ENCODE results near the gene RGS12.

The RGS12 gene

DNA sequence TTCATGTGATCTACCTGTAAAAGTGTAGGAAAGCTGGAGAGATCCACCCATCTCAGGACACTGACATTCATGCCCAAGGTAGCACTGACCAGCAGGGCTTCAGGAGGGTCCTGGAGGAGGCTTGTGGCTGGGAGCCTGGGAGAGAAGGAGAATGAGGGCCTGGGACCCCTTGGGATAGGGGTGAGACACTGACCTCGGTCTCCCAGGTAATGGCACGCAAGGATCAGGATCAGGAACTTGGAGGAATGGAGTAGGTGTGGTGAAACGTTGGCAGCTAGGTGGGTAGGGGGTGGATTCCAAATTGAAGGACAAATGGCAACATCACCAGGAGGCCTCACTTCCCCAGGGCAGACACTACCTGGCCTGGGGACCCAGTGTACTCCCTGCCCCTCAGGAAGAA, 12.4 kb upstream of the RGS12 start:
- no peak for DNase-seq

DNA sequence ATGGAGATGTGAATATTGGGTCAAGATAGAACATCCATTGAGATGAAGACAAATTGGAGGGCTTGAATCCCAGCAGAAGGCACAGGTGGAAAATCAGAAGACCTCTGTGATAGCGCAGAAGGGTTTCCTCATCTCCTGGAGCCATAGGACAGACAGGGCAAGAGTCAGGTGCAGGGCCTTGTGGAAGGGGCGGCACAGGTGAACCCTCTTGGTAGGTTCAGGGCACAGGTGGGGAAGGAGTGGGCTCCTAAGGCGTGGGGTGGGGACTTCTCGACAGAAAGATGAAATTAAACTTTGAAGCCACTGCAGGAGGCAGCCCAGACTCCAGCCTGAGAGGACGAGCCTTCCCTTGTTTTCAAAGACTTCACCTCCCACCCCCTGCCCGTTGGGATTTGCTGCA, 9.3 kb upstream of the RGS12 start:
- no peak for DNase-seq

DNA sequence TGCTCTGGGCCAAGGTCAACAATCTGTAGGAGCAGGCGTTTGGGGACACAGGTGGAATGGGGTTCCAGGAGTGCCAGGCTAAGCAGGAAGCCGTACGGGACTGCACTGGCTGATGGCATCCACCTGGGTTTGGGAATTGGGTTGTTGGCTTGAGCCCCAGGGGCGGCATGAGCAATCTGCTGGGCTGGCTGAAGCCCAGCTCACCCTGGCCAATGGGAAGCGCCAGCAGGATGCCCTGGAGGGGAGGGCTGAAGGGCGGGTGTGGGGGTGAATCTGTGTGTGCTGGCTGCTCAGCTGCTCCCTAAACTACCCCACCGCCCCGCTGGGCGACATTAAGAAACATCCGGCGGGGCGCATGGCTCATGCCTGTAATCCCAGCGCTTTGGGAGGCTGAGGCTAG, 8.9 kb upstream of the RGS12 start:
- DNase-seq: no peak

DNA sequence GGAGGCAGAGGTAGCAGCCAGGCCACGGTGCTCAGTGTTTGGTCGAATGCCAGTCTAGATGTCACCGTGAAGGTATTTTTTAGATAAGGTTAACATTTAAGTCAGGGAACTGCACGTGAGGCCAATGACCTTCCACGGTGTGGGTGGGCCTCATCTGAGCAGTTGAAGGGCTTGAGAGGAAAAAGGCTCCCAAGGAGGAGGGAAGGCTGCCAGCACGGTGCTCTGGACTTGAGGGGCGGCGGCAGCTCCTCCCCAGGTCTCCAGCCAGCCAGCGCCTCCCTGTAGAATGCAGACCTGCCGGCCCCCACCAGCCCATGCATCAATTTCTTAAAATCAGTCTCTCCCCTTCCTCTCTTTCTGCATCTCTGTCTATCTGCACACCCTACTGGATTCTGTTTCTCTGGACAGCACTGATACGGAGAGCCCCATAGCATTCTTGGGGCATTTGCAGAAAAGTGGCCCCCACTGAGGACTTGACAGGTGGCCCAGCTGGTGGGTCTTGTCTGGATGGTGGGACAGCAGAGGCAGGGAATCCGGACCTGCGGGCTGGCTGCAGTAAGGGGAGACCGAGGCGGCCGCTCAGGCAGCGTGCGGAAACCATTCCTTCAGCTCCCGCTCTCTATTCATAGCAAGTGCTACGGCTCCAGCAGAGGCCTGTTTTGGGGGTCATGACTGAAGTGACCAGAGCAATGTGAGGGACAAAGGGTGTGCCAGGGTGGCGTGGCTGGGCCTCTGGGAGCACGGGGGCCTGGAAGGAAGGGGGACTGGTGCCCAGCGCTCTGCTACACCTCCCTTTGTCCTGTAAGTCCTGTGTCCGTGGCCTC, 7.9 kb upstream of the RGS12 start:
- DNase-seq: no peak

DNA sequence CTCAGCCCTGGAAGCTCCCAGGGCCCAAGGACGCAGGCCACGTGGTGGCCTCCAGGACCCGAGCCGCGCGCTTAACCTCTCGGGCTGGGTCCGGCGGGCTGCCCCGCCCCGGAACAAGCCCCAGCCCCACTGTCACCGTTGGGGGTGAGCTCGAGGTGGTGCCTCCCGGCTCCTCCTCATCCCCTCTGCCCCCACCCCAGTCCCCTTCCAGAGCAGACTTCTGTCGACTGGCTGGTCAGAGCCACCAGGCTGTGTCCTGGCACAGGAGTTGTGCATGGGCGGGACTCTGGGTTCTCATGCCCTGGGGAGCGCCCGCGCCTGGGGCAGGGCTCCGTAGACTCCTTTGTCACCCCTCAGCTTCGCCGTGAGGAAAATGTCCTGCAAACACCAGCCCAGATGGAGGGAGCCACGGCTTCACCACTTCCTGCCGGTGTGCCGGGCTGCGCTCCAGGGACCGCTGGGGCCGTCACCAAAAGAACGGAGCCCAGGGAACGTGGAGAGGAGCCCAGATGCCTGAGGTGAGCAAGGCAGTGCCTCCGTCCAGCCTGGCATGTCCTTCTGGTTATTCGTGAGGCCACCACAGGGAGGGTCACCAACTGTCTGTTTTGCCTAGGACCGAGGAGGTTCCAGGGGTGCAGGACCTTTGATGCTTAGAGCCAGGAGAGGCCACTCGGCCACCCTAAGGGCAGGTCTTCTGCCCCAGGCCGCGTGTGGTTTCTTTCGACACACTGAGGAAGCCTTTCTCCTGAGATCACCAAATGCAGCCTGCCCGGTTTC, 7.1 kb upstream of the RGS12 start:
- DNase-seq: no peak

DNA sequence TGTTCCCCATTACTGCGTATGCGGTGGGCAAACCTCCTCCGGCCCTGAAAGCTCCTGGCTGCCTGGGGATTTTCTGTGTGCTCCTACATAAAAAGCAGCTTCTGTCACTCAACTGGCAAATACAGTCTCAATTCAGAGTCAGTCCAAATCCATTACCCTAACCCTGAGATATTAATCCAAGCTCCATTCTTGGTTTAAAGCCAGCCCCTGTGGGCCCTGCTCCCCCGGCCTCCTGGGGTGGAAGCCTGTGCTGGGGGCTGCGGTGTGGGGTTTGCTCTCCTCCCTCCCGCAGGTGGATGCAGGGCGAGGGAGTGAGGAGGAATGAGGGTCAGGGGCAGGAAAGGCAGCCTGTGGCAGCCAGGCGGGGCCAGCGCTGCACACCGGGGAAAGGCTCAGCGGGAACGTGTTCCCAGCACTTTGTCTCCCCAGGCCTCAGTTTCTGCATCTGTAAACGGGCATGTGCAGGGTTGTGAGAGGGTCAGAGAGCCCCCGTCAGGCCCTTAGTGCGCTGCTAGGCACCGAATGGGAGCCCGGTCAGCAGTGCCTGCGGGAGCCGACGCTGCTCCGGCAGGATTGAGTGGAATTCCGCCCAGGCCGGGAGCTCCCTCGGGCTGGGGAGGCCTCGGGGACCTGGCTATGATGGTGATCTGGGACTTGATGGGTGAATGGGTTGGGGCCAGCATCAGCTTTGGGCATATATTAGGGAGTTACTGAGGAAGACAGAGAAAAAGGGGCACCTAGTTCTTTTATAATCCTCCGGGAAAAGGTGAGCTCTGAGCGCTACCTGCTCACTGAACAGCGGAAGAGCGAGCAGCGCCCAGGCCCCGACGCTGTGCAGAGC, 6.3 kb upstream of the RGS12 start:
- no peak for DNase-seq

DNA sequence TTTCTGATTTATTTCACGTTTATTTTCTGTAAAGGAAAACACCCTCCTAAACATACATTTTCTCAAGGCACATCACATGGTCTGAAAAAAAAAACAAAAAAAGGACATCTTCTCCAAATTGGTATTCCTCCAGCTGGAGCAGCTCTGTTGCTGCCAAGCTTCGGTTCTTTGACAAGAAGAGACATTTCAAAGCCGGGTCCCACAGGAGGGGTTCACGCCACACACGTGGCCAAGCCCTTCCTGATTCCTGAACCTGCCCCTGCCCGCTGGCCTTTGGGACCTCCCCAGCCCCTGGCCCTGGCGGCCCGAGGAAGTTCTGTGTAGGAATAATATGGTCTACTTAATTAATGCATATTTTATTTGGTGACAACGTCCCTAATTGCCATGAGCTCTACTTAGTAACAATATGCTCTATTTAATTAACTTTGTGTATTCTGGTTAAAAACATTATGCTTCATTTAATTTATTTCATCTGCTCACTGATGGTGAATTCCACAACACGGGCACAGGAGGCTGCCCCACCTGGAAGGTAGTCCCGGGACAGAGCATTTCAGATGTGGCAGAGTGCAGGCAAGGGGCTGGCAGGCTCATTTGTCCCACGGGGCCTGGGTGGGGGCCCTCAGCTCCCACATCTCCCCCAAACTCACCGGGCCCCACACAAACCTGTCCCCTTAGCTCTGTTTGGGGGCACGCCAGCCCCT, 5.4 kb upstream of the RGS12 start:
- DNase-seq: no peak

DNA sequence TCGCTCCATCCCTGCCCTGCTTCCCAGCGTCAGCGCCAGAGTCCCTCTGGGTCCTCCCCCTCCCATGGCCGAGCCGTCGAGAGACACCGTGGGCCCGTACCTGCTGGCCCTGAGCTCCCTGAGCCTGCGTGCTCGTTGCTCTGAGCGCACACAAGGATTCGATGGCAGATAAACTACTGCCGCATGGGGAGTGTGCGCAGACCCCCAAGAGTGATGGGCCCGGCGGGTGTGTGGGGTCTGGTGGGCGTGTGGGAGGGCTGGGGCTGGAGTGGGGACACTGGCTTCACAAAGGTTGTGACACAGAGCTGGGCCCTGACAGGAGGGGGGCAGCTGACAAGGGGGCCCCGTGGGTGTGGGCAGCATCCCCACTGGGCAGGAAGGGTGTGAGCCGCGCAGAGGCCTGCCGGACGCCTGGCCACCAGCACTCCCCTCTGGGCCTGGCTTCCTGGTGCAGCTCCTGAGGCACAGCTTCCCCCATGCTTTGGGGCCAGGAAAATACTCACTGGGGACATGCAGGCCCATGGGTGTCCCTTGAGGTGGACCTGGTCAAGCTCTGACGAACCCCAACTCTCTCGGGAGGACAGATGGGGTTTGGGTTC, 4.8 kb upstream of the RGS12 start:
- no peak for DNase-seq

DNA sequence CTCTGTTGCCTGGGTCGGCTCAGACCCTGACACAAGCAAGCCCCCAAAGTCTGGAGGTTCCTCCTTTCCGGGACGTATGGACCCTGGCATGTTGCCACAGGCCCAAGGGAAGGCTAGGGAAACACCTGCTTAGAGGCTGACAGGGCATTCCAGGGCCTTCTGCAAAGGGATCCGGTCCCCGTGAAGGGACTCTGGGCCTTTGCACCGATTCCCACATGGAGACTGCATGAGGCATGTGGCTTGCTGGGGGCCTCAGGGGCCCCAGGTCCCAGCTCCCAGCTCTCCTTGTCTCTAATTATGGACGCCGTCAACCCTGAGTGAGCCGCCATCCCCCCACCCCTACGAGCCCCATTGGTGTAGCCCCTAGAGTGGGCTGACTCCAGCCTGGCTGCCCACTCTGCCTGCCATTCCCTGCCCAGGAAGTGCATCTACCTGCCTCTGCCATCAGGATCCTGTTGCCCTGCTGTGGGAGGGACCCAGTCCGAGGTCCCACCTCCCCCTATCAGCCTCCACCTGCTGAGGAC, 4.2 kb upstream of the RGS12 start:
- no peak for DNase-seq

DNA sequence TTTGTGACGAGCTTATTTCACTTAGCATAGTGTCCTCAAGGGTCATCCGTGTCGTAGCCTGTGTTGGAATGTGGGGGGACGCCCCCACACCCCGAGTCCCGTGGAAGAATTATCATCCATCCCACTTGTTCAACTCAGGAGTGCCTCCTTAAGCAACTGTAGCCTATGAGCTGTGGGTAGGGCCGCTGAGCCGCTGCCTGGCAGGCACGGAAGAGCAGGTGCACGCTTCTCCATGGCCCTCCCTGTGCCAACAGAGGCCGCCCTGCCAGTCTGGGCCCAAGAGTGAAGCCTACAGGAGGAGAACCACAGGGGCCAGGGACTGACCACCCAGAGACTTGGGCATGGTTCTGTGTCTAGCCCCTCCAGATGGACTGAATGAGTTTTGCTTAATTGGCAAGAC, 2.3 kb upstream of the RGS12 start:
- no peak for DNase-seq

DNA sequence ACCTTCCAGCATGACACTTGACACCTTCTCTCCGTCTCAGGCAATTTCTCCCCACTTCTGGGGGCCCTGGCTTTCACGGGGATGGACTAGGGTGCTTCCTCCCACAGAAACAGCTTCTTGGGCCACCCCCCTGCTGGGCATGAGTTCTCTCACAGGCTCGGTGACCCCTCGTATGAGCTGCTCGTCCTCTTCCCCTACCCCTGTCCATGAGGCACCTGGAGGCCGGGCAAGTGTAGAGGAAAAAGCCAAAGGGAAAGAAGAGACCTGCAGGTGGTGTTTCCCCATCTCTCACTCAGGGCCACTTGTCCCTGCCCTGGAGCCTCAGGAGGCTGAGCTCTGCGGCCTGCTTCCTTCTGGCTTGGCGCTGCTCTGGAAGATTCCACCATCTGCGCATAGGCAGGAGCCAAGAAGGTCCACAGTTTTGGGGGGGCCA, 1.9 kb upstream of the RGS12 start:
- no peak for DNase-seq

DNA sequence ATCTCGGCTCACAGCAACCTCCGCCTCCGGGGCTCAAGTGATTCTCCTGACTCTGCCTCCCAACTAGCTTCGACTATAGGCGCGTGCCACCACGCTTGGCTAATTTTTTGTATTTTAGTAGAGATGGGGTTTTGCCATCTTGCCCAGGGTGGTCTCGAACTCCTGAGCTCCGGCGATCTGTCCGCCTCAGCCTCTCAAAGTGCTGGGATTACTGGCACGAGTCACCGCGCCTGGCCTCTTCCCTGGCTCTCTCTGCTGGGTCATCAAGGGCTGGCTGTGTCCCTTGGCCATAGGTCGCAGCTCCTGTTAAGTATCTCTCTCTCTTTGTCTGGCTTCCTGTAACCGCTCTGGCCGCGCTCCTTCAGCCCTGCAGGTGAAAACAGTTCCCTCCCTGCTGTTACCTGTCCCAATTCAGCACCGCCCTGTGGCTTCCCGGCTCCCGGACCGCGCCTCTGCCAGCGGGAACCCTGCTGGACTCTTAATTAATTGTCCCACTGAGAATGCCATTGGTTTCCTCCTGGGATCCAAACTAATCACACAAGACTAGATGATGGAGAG, 1.3 kb upstream of the RGS12 start:
- no peak for DNase-seq

DNA sequence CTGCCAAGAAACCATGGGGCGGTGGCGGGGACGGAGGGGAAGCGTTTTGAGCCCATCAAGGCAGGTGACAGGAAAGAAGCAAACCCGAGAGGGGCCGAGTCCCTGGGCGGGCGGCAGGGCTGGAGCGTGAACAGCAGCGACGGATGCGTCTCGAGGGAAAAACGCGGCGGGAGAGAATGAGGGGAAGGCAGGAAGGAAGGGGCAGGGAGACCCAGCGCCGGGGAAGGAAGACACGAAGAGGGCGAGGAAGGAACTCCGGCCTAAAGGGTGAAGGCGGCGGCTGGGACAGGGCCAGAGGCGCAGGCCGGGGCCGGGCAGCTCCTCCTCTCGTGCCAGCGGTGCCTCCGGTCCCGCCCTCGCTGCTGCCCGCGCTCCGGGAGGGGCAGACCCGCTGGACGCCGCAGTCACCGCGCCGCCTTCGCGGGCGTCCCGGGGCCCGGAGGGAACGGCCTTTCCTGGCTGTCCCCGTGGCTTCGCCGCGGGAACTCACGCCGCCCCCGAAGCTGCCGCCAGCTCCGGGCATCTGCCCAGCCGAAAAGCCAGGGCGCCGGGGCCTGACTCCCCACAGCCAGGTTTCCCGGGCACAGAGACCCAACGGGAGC, 751 bp upstream of the RGS12 start:
- DNase-seq: peak; percentile 6

DNA sequence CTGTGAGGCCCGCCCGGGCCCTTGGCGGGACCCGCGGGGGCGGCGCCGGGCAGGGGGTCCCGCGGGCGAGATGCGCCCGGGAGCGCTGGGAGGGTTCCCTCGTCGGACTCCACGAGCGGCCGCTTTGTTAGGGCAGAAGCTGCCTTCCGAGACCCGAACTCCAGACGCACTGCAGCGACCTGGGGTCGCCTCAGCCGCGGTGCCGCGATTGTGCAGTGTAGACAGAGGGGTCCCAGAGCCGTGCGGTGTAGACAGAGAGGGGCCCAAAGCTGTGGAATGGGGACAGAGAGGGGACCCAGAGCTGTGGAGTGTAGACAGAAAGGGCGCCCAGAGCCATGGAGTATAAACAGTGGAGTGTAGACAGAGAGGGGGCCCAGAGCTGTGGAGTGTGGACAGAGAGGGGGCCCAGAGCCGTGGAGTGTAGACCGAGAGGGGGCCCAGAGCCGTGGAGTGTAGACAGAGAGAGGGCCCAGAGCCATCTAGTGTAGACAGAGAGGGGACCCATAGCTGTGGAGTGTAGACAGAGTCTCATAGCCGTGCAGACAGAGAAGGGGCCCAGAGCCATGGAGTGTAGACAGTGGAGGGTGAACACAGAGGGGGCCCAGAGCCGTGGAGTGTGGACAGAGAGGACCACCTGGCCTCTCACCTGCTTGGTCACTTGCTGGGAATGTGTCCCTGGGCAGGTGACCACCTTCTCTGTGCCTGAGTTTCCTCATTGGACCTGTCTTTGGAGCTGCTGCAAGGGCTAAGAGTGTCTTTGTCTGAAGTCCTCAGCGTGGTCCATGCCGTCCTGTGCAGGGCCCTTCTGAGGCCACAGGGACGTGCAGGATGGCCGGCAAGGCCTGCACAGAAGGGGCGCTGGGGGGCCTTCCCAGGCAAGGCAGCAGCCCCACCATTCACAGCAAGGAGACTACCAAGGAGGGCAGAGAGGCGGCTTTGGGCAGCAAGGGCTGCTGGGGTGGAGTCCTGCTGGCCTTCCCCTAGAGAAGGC, 875 bp downstream of the RGS12 start:
- DNase-seq: no peak

DNA sequence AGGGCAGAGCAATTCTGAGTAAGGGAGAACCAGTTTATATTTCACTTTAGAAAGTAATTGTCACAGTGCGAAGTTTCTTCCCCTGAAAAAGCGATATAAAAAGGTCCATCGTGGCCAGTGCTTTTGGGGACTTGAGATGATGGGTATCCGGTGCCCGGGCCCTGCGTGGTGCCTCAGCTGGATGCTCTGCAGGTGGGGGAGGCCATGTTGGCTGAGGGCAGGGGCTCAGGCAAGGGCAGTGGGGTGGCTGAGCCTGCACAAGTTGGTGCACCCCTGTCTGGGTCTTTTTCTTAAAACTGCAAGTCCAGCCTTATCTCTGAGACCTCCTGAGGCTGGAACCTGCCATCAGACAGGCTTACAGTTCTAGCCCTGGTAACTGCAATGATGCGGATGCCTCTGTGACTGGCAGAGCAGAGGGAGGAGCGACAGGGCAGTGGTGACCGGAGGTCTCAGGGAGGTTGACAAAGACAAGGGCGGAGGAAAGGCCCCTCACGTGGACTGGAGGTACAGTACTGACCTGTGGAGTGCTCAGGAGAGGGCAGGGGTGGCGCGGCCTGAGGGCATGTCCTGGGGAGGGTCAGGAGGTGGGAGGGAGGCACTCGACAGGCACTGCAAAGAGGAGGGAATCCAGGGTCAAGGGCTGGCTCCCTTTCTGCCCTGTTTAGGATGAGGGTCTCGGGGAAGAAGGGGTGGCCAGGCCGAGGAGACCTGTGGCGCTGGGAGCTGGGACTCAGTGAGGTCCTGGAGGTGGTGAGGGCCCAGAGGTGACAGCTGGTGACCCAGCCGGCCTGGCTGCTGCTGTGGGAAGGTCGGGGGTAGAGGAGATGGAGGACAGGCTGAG, 1.8 kb downstream of the RGS12 start:
- no peak for DNase-seq

DNA sequence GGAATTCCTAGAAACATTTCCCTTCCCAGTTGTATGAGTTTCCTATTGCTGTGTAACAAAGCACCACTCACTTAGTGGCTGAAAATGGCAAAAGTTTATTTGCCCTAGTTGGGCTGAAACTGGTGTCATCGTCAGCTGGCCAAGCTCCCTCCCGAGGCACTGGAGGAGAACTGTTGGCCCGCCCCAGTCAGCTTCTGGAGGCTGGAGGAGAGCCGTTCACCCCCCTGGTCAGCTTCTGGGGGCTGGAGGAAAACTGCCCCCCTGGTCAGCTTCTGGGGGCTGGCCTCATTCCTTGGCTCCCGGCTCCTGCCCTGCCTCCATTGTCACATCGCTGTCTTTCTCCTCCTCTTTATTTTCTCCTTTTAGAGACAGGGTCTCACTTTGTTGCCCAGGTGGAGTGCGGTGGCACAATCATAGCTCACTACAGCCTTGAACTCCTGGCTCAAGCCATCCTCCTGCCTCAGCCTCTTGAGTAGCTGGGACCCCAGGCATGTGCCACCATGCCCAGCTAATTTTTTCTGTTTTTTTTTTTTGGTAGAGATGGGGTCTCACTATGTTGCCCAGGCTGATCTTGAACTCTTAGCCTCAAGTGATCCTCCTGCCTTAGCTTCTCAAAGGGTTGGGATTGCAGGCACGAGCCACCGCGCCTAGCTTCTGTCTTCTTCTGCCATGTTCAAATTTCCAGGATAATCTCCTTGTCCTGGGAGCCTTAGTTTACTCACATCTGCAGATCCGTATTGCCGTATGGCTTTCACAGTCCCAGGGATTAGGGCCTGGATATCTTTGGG, 3.2 kb downstream of the RGS12 start:
- no peak for DNase-seq

DNA sequence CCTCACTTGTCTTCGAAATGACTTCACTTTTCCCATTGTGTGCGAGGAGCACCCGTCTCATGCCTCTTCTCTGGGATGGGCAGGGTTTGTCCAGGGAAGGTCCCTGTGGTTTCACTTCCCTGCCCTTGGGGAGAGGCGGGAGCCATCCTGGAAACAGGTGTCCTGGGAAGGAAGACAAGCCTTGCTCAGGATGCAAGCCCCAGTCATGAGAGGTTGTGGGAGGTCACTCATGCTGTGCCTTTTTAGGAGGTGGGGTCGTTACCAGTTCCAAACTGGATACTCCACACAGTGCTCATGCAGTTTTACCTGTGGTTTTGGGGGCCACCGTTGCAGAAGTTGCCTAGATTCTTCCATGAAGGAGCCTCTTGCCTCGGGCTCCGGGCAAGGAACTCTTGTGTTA, 3.8 kb downstream of the RGS12 start:
- DNase-seq: no peak

All from activated CD4-positive, alpha-beta T cell treated with anti-CD3 and anti-CD28 coated beads, Interleukin-10, Interleukin-2, amounts not matched to agents 100 ng/mL and 50 ng/mL, durations not matched to agents 16 hours and 8 hours (primary cell).